WTC11 (cell line): ENCODE data around the gene TACC2. TPM values are rescaled to one million over a fixed set of nuclear protein-coding genes. Genes with fewer than 3 reads are reported as not detected.

ENCODE experiments used
- ATAC-seq: fragments of 200-7000 bp; cut with Tn5 transposase; 2 replicates; pipeline ENCODE4 v1.10.0; 2021; ENCODE audit warnings: mild to moderate bottlenecking, moderate library complexity
- CTCF ChIA-PET: fragments of 300-600 bp; sonication (Branson Sonifier 250); formaldehyde crosslinking; loops from one replicate; lab custom pipeline; 2021; ENCODE audit warnings: antibody characterized with exemption; lab: Charles Lee
- POLR2A ChIA-PET: fragments of 350-600 bp; sonication (Branson Sonifier 250); formaldehyde crosslinking; loops from one replicate; lab custom pipeline; 2021; ENCODE audit warnings: antibody characterized with exemption; lab: Charles Lee
- DNase-seq: peaks from one replicate; pipeline ENCODE4 v3.0.0; 2021; ENCODE audit warnings: low spot score
- H3K27ac Mint-ChIP-seq: 2 replicates; pipeline ENCODE4 v1.8.0; 2021; ENCODE audit warnings: mixed read lengths
- H3K27me3 Mint-ChIP-seq: 2 replicates; pipeline ENCODE4 v1.8.0; 2021; ENCODE audit warnings: low read depth, mild to moderate bottlenecking, moderate library complexity, mixed read lengths
- H3K36me3 Mint-ChIP-seq: 2 replicates; pipeline ENCODE4 v1.8.0; 2021; ENCODE audit warnings: mixed read lengths
- H3K4me1 Mint-ChIP-seq: 2 replicates; pipeline ENCODE4 v1.8.0; 2022; ENCODE audit warnings: mixed read lengths
- H3K4me3 Mint-ChIP-seq: 2 replicates; pipeline ENCODE4 v1.8.0; 2021; ENCODE audit warnings: mild to moderate bottlenecking, moderate library complexity, mixed read lengths
- H3K9me3 Mint-ChIP-seq: 2 replicates; pipeline ENCODE4 v1.8.0; 2021; ENCODE audit warnings: mixed read lengths
- ATF1 ChIP-seq: sonication (generic); formaldehyde crosslinking; IDR thresholded peaks from 2 replicates; pipeline ENCODE4 v1.8.1; 2023; ENCODE audit warnings: mild to moderate bottlenecking, moderate library complexity, missing genetic modification reagents
- CREM ChIP-seq: sonication (generic); formaldehyde crosslinking; IDR thresholded peaks from 2 replicates; pipeline ENCODE4 v1.8.1; 2022; ENCODE audit warnings: mild to moderate bottlenecking, missing genetic modification reagents, moderate library complexity
- ESRRA ChIP-seq: sonication (generic); formaldehyde crosslinking; IDR thresholded peaks from 2 replicates; pipeline ENCODE4 v1.8.1; 2022; ENCODE audit warnings: mild to moderate bottlenecking, missing genetic modification reagents, borderline replicate concordance
- ETV6 ChIP-seq: sonication (generic); formaldehyde crosslinking; IDR thresholded peaks from 2 replicates; pipeline ENCODE4 v1.8.1; 2022; ENCODE audit warnings: mild to moderate bottlenecking, missing genetic modification reagents
- GABPB1 ChIP-seq: sonication (generic); formaldehyde crosslinking; IDR thresholded peaks from 2 replicates; pipeline ENCODE4 v1.8.1; 2023; ENCODE audit warnings: mild to moderate bottlenecking, missing genetic modification reagents
- IRF2 ChIP-seq: sonication (generic); formaldehyde crosslinking; IDR thresholded peaks from 2 replicates; pipeline ENCODE4 v1.8.0; 2022; ENCODE audit warnings: low read depth, missing genetic modification reagents, borderline replicate concordance
- JUN ChIP-seq: sonication (generic); formaldehyde crosslinking; IDR thresholded peaks from 2 replicates; pipeline ENCODE4 v1.8.0; 2023; ENCODE audit warnings: mild to moderate bottlenecking, missing genetic modification reagents
- MXD4 ChIP-seq: fragments of 250-450 bp; sonication (Bioruptor Pico); IDR thresholded peaks from 2 replicates; pipeline ENCODE4 v1.8.0; 2021; ENCODE audit warnings: mild to moderate bottlenecking, moderate library complexity, borderline replicate concordance
- NFATC4 ChIP-seq: fragments of 250-450 bp; sonication (Bioruptor Pico); IDR thresholded peaks from 2 replicates; pipeline ENCODE4 v1.9.0; 2021; ENCODE audit warnings: mild to moderate bottlenecking
- PRRX2 ChIP-seq: fragments of 250-450 bp; sonication (Bioruptor Pico); IDR thresholded peaks from 2 replicates; pipeline ENCODE4 v1.8.0; 2021; ENCODE audit warnings: mild to moderate bottlenecking
- TP53 ChIP-seq: sonication (generic); formaldehyde crosslinking; IDR thresholded peaks from 2 replicates; pipeline ENCODE4 v1.8.1; 2023; ENCODE audit warnings: mild to moderate bottlenecking, missing genetic modification reagents
- ZNF232 ChIP-seq: sonication (generic); formaldehyde crosslinking; IDR thresholded peaks from 2 replicates; pipeline ENCODE4 v1.8.0; 2022; ENCODE audit warnings: mild to moderate bottlenecking, missing genetic modification reagents
- ZNF263 ChIP-seq: sonication (generic); formaldehyde crosslinking; IDR thresholded peaks from 2 replicates; pipeline ENCODE4 v1.8.1; 2022; ENCODE audit warnings: low read depth, mild to moderate bottlenecking, moderate library complexity, missing genetic modification reagents
- ZNF416 ChIP-seq: fragments of 250-450 bp; sonication (Bioruptor Pico); IDR thresholded peaks from 2 replicates; pipeline ENCODE4 v1.9.0; 2021; ENCODE audit warnings: mild to moderate bottlenecking, inconsistent platforms
- total RNA-seq: library from RNA; stranded (reverse); gene quantifications from 3 replicates; pipeline ENCODE4 v1.2.3, GENCODE V29; 2021
- TF ChIP-seq, protein P1 (sequence below): sonication (generic); formaldehyde crosslinking; IDR thresholded peaks from 2 replicates; pipeline ENCODE4 v1.8.1; 2022; ENCODE audit warnings: low read depth, missing genetic modification reagents, borderline replicate concordance
- TF ChIP-seq, protein P2 (sequence below): sonication (generic); formaldehyde crosslinking; IDR thresholded peaks from 2 replicates; pipeline ENCODE4 v1.8.1; 2022; ENCODE audit warnings: mild to moderate bottlenecking, moderate library complexity, missing genetic modification reagents
- TF ChIP-seq, protein P3 (sequence below): fragments of 250-450 bp; sonication (Bioruptor Pico); IDR thresholded peaks from 2 replicates; pipeline ENCODE4 v1.9.0; 2021; ENCODE audit warnings: mild to moderate bottlenecking, borderline replicate concordance
- TF ChIP-seq, protein P4 (sequence below): sonication (generic); formaldehyde crosslinking; IDR thresholded peaks from 2 replicates; pipeline ENCODE4 v1.8.0; 2022; ENCODE audit warnings: mild to moderate bottlenecking, missing genetic modification reagents
- TF ChIP-seq, protein P5 (sequence below): sonication (generic); formaldehyde crosslinking; conservative IDR thresholded peaks from 2 replicates; pipeline ENCODE4 v1.8.1; 2023; ENCODE audit warnings: mild to moderate bottlenecking, low read depth, missing genetic modification reagents, moderate library complexity
- TF ChIP-seq, protein P6 (sequence below): sonication (generic); formaldehyde crosslinking; IDR thresholded peaks from 2 replicates; pipeline ENCODE4 v1.8.1; 2023; ENCODE audit warnings: mild to moderate bottlenecking, missing genetic modification reagents, moderate library complexity
- TF ChIP-seq, protein P7 (sequence below): fragments of 250-450 bp; sonication (Bioruptor Pico); IDR thresholded peaks from 2 replicates; pipeline ENCODE4 v1.8.0; 2021; ENCODE audit warnings: mild to moderate bottlenecking
- TF ChIP-seq, protein P8 (sequence below): sonication (generic); formaldehyde crosslinking; IDR thresholded peaks from 2 replicates; pipeline ENCODE4 v1.8.0; 2022; ENCODE audit warnings: mild to moderate bottlenecking, missing genetic modification reagents
- TF ChIP-seq, protein P9 (sequence below): fragments of 250-450 bp; sonication (Bioruptor Pico); IDR thresholded peaks from 2 replicates; pipeline ENCODE4 v1.9.0; 2021; ENCODE audit warnings: mild to moderate bottlenecking

The TACC2 gene
- total RNA-seq, 1 experiment from 2014 or later = 28.9 TPM

DNA sequence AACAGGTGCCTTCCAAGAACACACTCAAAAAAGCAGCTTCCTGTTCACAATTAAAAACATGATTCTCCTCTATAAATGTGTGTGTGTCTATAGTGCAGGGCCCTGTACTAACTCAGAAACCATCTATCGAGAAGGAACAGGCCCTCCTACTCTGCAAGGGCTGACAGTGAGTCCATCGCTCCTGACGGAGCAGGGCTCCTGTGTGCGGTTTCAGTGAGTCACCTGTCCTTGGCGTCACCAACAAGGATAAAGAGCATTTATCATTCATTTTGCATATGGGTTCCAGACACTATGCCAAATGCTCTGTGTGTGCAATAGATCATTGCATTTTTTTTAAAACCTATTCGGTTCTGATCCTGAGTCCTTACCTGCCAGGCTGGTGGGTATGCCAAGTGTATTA lies 63.7 kb downstream of the TACC2 start:
- H3K36me3 Mint-ChIP-seq = no peaks in the 10 kb centered on the region
- no peak for ATAC-seq
- DNase-seq = no peak
- no peak overlapping the region for H3K27ac Mint-ChIP-seq
- ChIA-PET CTCF (interaction anchor here (0.9 to 2.6 kb wide), 9 partner anchors 13 to 215 kb away, joined by 3 to 35 read pairs (median 7); no protein-coding TSS in a partner anchor), POLR2A (interaction anchor here (0.6 kb wide), 1 partner anchor 1367 kb away, joined by 3 read pairs; no protein-coding TSS in a partner anchor)
- no peaks in the 10 kb centered on the region for H3K9me3 Mint-ChIP-seq
- H3K27me3 Mint-ChIP-seq = no peaks in the 10 kb centered on the region; the same call in 1 of the 2 replicates
- H3K4me3 Mint-ChIP-seq = no peak overlapping the region
- H3K4me1 Mint-ChIP-seq = peaks cover 23% of the 10 kb centered on the region
- TF ChIP-seq, protein P1, sequence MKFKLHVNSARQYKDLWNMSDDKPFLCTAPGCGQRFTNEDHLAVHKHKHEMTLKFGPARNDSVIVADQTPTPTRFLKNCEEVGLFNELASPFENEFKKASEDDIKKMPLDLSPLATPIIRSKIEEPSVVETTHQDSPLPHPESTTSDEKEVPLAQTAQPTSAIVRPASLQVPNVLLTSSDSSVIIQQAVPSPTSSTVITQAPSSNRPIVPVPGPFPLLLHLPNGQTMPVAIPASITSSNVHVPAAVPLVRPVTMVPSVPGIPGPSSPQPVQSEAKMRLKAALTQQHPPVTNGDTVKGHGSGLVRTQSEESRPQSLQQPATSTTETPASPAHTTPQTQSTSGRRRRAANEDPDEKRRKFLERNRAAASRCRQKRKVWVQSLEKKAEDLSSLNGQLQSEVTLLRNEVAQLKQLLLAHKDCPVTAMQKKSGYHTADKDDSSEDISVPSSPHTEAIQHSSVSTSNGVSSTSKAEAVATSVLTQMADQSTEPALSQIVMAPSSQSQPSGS = no peak
- TF ChIP-seq GABPB1 (CRISPR knock-in tag) (no peak), MXD4 (CRISPR knock-in tag) (no peak), ZNF263 (CRISPR knock-in tag) (no peak), ATF1 (CRISPR knock-in tag) (no peak), PRRX2 (CRISPR knock-in tag) (no peak), ZNF232 (CRISPR knock-in tag) (no peak), IRF2 (CRISPR knock-in tag) (no peak), NFATC4 (no peak)
- TF ChIP-seq, protein P2, sequence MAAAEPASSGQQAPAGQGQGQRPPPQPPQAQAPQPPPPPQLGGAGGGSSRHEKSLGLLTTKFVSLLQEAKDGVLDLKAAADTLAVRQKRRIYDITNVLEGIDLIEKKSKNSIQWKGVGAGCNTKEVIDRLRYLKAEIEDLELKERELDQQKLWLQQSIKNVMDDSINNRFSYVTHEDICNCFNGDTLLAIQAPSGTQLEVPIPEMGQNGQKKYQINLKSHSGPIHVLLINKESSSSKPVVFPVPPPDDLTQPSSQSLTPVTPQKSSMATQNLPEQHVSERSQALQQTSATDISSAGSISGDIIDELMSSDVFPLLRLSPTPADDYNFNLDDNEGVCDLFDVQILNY (CRISPR knock-in tag) = no peak
- TF ChIP-seq, protein P3, sequence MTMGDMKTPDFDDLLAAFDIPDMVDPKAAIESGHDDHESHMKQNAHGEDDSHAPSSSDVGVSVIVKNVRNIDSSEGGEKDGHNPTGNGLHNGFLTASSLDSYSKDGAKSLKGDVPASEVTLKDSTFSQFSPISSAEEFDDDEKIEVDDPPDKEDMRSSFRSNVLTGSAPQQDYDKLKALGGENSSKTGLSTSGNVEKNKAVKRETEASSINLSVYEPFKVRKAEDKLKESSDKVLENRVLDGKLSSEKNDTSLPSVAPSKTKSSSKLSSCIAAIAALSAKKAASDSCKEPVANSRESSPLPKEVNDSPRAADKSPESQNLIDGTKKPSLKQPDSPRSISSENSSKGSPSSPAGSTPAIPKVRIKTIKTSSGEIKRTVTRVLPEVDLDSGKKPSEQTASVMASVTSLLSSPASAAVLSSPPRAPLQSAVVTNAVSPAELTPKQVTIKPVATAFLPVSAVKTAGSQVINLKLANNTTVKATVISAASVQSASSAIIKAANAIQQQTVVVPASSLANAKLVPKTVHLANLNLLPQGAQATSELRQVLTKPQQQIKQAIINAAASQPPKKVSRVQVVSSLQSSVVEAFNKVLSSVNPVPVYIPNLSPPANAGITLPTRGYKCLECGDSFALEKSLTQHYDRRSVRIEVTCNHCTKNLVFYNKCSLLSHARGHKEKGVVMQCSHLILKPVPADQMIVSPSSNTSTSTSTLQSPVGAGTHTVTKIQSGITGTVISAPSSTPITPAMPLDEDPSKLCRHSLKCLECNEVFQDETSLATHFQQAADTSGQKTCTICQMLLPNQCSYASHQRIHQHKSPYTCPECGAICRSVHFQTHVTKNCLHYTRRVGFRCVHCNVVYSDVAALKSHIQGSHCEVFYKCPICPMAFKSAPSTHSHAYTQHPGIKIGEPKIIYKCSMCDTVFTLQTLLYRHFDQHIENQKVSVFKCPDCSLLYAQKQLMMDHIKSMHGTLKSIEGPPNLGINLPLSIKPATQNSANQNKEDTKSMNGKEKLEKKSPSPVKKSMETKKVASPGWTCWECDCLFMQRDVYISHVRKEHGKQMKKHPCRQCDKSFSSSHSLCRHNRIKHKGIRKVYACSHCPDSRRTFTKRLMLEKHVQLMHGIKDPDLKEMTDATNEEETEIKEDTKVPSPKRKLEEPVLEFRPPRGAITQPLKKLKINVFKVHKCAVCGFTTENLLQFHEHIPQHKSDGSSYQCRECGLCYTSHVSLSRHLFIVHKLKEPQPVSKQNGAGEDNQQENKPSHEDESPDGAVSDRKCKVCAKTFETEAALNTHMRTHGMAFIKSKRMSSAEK (CRISPR knock-in tag) = no peak
- TF ChIP-seq, all 79 proteins: peak for 0

DNA sequence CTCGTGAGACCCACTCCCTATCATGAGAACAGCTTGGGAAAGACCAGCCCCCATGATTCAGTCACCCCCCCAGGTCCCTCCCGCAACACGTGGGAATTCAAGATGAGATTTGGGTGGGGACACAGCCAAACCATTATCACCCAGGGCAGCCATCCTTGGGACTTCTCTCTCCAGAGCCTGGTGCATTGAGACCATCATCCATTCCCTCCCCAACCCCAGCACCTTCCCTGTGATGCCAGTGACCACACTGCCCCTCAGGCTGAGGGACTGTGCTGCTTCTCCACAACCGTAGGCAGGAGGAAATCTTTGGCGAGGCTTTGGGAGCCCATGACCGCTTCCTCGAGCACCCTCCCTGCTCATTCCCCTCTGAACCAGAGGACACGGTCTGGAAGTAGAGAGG lies 64.4 kb downstream of the TACC2 start:
- Mint-ChIP-seq H3K27ac (no peak overlapping the region), H3K9me3 (no peaks in the 10 kb centered on the region), H3K27me3 (no peaks in the 10 kb centered on the region; the same call in 1 of the 2 replicates), H3K36me3 (no peaks in the 10 kb centered on the region), H3K4me3 (no peak overlapping the region), H3K4me1 (peaks cover 20% of the 10 kb centered on the region)
- ATAC-seq (no peak), DNase-seq (no peak)
- ChIA-PET POLR2A (no interaction called here), CTCF (interaction anchor here (2.6 kb wide), 1 partner anchor 13 kb away, joined by 35 read pairs; no protein-coding TSS in a partner anchor)
- TF ChIP-seq ESRRA (CRISPR knock-in tag) (no peak), CREM (no peak), ZNF416 (CRISPR knock-in tag) (no peak), JUN (no peak), TP53 (CRISPR knock-in tag) (no peak), ETV6 (no peak), ZNF232 (CRISPR knock-in tag) (no peak)
- TF ChIP-seq, protein P4, sequence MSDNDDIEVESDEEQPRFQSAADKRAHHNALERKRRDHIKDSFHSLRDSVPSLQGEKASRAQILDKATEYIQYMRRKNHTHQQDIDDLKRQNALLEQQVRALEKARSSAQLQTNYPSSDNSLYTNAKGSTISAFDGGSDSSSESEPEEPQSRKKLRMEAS (CRISPR knock-in tag) = no peak
- TF ChIP-seq, protein P5, sequence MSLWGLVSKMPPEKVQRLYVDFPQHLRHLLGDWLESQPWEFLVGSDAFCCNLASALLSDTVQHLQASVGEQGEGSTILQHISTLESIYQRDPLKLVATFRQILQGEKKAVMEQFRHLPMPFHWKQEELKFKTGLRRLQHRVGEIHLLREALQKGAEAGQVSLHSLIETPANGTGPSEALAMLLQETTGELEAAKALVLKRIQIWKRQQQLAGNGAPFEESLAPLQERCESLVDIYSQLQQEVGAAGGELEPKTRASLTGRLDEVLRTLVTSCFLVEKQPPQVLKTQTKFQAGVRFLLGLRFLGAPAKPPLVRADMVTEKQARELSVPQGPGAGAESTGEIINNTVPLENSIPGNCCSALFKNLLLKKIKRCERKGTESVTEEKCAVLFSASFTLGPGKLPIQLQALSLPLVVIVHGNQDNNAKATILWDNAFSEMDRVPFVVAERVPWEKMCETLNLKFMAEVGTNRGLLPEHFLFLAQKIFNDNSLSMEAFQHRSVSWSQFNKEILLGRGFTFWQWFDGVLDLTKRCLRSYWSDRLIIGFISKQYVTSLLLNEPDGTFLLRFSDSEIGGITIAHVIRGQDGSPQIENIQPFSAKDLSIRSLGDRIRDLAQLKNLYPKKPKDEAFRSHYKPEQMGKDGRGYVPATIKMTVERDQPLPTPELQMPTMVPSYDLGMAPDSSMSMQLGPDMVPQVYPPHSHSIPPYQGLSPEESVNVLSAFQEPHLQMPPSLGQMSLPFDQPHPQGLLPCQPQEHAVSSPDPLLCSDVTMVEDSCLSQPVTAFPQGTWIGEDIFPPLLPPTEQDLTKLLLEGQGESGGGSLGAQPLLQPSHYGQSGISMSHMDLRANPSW = no peak
- TF ChIP-seq, protein P6, sequence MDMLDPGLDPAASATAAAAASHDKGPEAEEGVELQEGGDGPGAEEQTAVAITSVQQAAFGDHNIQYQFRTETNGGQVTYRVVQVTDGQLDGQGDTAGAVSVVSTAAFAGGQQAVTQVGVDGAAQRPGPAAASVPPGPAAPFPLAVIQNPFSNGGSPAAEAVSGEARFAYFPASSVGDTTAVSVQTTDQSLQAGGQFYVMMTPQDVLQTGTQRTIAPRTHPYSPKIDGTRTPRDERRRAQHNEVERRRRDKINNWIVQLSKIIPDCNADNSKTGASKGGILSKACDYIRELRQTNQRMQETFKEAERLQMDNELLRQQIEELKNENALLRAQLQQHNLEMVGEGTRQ (CRISPR knock-in tag) = no peak
- TF ChIP-seq, protein P7, sequence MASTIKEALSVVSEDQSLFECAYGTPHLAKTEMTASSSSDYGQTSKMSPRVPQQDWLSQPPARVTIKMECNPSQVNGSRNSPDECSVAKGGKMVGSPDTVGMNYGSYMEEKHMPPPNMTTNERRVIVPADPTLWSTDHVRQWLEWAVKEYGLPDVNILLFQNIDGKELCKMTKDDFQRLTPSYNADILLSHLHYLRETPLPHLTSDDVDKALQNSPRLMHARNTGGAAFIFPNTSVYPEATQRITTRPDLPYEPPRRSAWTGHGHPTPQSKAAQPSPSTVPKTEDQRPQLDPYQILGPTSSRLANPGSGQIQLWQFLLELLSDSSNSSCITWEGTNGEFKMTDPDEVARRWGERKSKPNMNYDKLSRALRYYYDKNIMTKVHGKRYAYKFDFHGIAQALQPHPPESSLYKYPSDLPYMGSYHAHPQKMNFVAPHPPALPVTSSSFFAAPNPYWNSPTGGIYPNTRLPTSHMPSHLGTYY (CRISPR knock-in tag) = no peak
- TF ChIP-seq, protein P8, sequence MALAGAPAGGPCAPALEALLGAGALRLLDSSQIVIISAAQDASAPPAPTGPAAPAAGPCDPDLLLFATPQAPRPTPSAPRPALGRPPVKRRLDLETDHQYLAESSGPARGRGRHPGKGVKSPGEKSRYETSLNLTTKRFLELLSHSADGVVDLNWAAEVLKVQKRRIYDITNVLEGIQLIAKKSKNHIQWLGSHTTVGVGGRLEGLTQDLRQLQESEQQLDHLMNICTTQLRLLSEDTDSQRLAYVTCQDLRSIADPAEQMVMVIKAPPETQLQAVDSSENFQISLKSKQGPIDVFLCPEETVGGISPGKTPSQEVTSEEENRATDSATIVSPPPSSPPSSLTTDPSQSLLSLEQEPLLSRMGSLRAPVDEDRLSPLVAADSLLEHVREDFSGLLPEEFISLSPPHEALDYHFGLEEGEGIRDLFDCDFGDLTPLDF = no peak
- TF ChIP-seq, protein P9, sequence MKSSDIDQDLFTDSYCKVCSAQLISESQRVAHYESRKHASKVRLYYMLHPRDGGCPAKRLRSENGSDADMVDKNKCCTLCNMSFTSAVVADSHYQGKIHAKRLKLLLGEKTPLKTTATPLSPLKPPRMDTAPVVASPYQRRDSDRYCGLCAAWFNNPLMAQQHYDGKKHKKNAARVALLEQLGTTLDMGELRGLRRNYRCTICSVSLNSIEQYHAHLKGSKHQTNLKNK (CRISPR knock-in tag) = no peak
